Tibial nerve (tissue), 4 donors: ENCODE data around the gene SDSL. TPM values are rescaled to one million over a fixed set of nuclear protein-coding genes. Genes with fewer than 3 reads are reported as not detected.

Experiments used
- DNase-seq, 2 donors: peaks; one replicate each; pipeline ENCODE4 v3.0.0-alpha.2; 2019; ENCODE audit warnings: low spot score in 2 of 2
- H3K27ac ChIP-seq, 4 donors: fragments of 200-600 bp; sonication (generic) in 3 of 4; one replicate each; pipeline ENCODE4 v1.5.1; 2017 to 2019; ENCODE audit warnings: mild to moderate bottlenecking in 1 of 4
- H3K27me3 ChIP-seq, 2 donors: fragments of 200-600 bp; sonication (generic) in 1 of 2; one replicate each; pipeline versions ENCODE4 v1.5.1 to v1.6.0; 2017 to 2019
- H3K36me3 ChIP-seq, 3 donors: fragments of 200-600 bp; sonication (generic); one replicate each; pipeline ENCODE4 v1.5.1; 2018 to 2019
- H3K4me1 ChIP-seq, 4 donors: fragments of 200-600 bp; sonication (generic) in 3 of 4; one replicate each; pipeline ENCODE4 v1.5.1; 2017 to 2019
- H3K4me3 ChIP-seq, 4 donors: fragments of 200-600 bp; sonication (generic) in 3 of 4; one replicate each; pipeline ENCODE4 v1.5.1; 2017 to 2019; ENCODE audit warnings: mild to moderate bottlenecking in 1 of 4, moderate library complexity in 1 of 4
- H3K9me3 ChIP-seq, 4 donors: fragments of 200-600 bp; sonication (generic) in 3 of 4; one replicate each; pipeline ENCODE4 v1.5.1; 2017 to 2019
- EP300 ChIP-seq, 2 donors: sonication (generic); formaldehyde crosslinking; IDR thresholded peaks; one replicate each; pipeline ENCODE4 v1.6.1; 2017; ENCODE audit warnings: antibody characterized with exemption in 2 of 2, mild to moderate bottlenecking in 1 of 2
- POLR2A ChIP-seq, 2 donors: fragments of 450-650 bp; IDR thresholded peaks; one replicate each; pipeline ENCODE4 v1.6.1; 2017; ENCODE audit warnings: antibody characterized with exemption in 2 of 2, mild to moderate bottlenecking in 2 of 2, moderate library complexity in 2 of 2
- WGBS, 2 donors: methylation state at CpG; one replicate each; pipeline ENCODE4 v1.1.5; 2018; 5-methylcytosine and 5-hydroxymethylcytosine counted together
- total RNA-seq, 4 donors: library from RNA; depleted of rRNA; stranded (reverse); fragments of >200 nt; gene quantifications; one replicate each; pipeline ENCODE4 v1.1.0, GENCODE V29; 2016
- TF ChIP-seq, protein P1 (sequence below), 5 experiments: fragments of 200-600 bp in 3 of 5; fragments of 450-650 bp in 2 of 5; sonication (generic) in 3 of 5; IDR thresholded peaks; one replicate each; pipeline ENCODE4 v1.5.1; 2016 to 2019; ENCODE audit warnings: antibody characterized with exemption in 5 of 5, mild to moderate bottlenecking in 3 of 5, moderate library complexity in 2 of 5

The SDSL gene
- total RNA-seq, 4 donors from 2014 or later: 1.9 to 3.0 (median 2.3) TPM

- TF ChIP-seq, protein P1, sequence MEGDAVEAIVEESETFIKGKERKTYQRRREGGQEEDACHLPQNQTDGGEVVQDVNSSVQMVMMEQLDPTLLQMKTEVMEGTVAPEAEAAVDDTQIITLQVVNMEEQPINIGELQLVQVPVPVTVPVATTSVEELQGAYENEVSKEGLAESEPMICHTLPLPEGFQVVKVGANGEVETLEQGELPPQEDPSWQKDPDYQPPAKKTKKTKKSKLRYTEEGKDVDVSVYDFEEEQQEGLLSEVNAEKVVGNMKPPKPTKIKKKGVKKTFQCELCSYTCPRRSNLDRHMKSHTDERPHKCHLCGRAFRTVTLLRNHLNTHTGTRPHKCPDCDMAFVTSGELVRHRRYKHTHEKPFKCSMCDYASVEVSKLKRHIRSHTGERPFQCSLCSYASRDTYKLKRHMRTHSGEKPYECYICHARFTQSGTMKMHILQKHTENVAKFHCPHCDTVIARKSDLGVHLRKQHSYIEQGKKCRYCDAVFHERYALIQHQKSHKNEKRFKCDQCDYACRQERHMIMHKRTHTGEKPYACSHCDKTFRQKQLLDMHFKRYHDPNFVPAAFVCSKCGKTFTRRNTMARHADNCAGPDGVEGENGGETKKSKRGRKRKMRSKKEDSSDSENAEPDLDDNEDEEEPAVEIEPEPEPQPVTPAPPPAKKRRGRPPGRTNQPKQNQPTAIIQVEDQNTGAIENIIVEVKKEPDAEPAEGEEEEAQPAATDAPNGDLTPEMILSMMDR (IDR thresholded peaks at IDR 0.05): no peak
- TF ChIP-seq EP300 (IDR thresholded peaks at IDR 0.05) (no peak), POLR2A (IDR thresholded peaks at IDR 0.05) (no peak)
- no peaks in the 10 kb centered on the region for H3K9me3 ChIP-seq
- no peaks in the 10 kb centered on the region for H3K27me3 ChIP-seq
- no peak overlapping the region for H3K4me3 ChIP-seq
- no peaks in the 10 kb centered on the region for H3K4me1 ChIP-seq
- H3K36me3 ChIP-seq: peaks cover 0 to 98% (median 11%) of the 10 kb centered on the region in 3 donors
- no peak overlapping the region for H3K27ac ChIP-seq
- 66 to 72% methylated on average over 11 of the region's 11 CpGs for WGBS, 2 donors
- DNase-seq: no peak
These were observed 41.0 kb upstream of the SDSL start for GRCh38 chr12:113381220-113381619.

DNA sequence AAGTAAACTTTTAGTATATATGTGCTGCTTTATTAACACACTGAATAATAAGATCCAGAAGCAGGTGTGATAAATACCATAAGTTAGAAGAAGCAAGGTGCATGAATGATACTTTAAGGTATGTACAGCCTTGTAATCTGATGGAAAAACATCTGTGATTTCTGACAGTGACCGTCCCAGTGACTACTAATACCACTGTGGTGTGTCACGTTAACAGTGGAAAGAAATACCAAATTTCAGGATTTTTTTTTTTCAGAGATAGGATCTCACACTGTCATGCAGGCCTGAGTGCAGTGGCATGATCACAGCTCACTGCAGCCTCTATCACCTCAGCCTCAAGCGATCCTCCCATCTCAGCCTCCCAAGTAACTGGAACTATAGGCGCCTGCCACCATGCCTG, 40.0 kb upstream of the SDSL start:
- 91 to 92% methylated on average over 4 of the region's 4 CpGs for WGBS, 2 donors
- TF ChIP-seq POLR2A (IDR thresholded peaks at IDR 0.05) (no peak), EP300 (IDR thresholded peaks at IDR 0.05) (no peak)
- TF ChIP-seq, protein P1 (IDR thresholded peaks at IDR 0.05): no peak
- peaks cover 0 to 98% (median 18%) of the 10 kb centered on the region in 3 donors for H3K36me3 ChIP-seq

GRCh38 chr12:113384778-113385177, 37.4 kb upstream of the SDSL start:
- DNase-seq: no peak
- Histone ChIP-seq H3K27me3 (no peaks in the 10 kb centered on the region), H3K4me3 (no peak overlapping the region), H3K4me1 (no peaks in the 10 kb centered on the region), H3K9me3 (no peaks in the 10 kb centered on the region), H3K27ac (no peak overlapping the region), H3K36me3 (peaks cover 3 to 98% (median 18%) of the 10 kb centered on the region in 3 donors)
- TF ChIP-seq POLR2A (IDR thresholded peaks at IDR 0.05): no peak
- TF ChIP-seq EP300 (IDR thresholded peaks at IDR 0.05): no peak
- TF ChIP-seq, protein P1 (IDR thresholded peaks at IDR 0.05): no peak
- 82 to 83% methylated on average over 11 to 14 of the region's 14 CpGs for WGBS, 2 donors

More for the DNA sequence above, 40.0 kb upstream of the SDSL start:
- DNase-seq: no peak
- Histone ChIP-seq H3K9me3 (no peaks in the 10 kb centered on the region), H3K27me3 (no peaks in the 10 kb centered on the region), H3K4me1 (no peaks in the 10 kb centered on the region), H3K27ac (no peak overlapping the region), H3K4me3 (no peak overlapping the region)

DNA sequence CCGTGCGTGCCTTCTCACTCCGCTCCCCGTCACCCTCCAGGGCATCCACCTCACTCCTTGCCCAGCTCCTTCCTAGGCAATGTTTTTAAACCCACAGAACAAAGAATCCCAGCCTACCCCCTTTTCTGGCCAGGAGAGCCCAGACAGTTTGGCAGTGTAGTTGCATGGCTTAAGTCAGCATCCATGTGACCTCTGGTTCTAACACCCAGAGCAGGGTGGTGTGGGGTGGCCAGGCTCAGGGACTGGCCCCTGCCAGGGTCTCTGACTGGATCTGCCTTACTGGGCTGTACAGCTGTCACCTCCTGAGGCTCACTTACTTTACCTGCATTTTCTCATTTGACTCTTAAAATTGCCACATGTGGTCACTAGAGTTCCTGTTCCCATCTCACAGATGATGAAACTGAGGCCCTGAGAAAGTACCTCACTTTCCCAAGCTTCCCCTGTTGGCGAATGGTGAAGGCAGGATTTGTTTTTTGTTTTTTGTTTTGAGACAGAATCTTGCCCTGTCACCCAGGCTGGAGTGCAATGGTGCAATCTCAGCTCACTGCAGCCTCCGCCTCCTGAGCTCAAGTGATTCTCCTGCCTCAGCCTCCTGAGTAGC, 36.8 kb upstream of the SDSL start:
- H3K27ac ChIP-seq: no peak overlapping the region
- 94% methylated on average over 6 of the region's 6 CpGs for whole genome bisulfite sequencing, 2 donors
- no peak for DNase-seq
- TF ChIP-seq POLR2A (IDR thresholded peaks at IDR 0.05) (no peak), EP300 (IDR thresholded peaks at IDR 0.05) (no peak)
- TF ChIP-seq, protein P1 (IDR thresholded peaks at IDR 0.05): no peak
- peaks cover 3 to 99% (median 16%) of the 10 kb centered on the region in 3 donors for H3K36me3 ChIP-seq
- H3K4me3 ChIP-seq: no peak overlapping the region
- no peaks in the 10 kb centered on the region for H3K9me3 ChIP-seq
- H3K27me3 ChIP-seq: no peaks in the 10 kb centered on the region
- no peaks in the 10 kb centered on the region for H3K4me1 ChIP-seq

- TF ChIP-seq, protein P1 (IDR thresholded peaks at IDR 0.05): no peak
- no peak for TF ChIP-seq POLR2A (IDR thresholded peaks at IDR 0.05)
- no peak for TF ChIP-seq EP300 (IDR thresholded peaks at IDR 0.05)
- no peaks in the 10 kb centered on the region for H3K27me3 ChIP-seq
- no peaks in the 10 kb centered on the region for H3K9me3 ChIP-seq
- DNase-seq: no peak
- H3K4me3 ChIP-seq: no peak overlapping the region
- no peak overlapping the region for H3K27ac ChIP-seq
- WGBS, 2 donors: 95 to 98% methylated on average over 12 of the region's 12 CpGs
- H3K36me3 ChIP-seq: peaks cover 3 to 99% (median 12%) of the 10 kb centered on the region in 3 donors
- no peaks in the 10 kb centered on the region for H3K4me1 ChIP-seq
These were observed 35.2 kb upstream of the SDSL start for GRCh38 chr12:113386866-113387566.
